Neural progenitor cell (in vitro differentiated cells): Measurements from ENCODE around the gene BRDT. TPM values are rescaled to one million over a fixed set of nuclear protein-coding genes. Genes with fewer than 3 reads are reported as not detected.
A peak's percentile ranks its signal among the peaks of the same experiment; 100 is the strongest.

Experiments used
- DNase-seq: peaks from one replicate; pipeline ENCODE4 v3.0.0-alpha.2; 2016; ENCODE audit warnings: low spot score
- H2AFZ ChIP-seq: fragments of 200-600 bp; sonication (generic); replicated peaks from 2 replicates; pipeline ENCODE4 v1.6.1; 2016; ENCODE audit warnings: antibody characterized with exemption
- H3F3A ChIP-seq: fragments of 200-600 bp; sonication (generic); 2 replicates; pipeline ENCODE4 v1.6.1; 2016; ENCODE audit warnings: antibody characterized with exemption, low read depth
- H3K27ac ChIP-seq: fragments of 200-600 bp; sonication (generic); 2 replicates; pipeline ENCODE4 v1.5.1; 2016; ENCODE audit warnings: mild to moderate bottlenecking
- H3K27me3 ChIP-seq: fragments of 200-600 bp; sonication (generic); 2 replicates; pipeline ENCODE4 v1.6.1; 2016; ENCODE audit warnings: mild to moderate bottlenecking, moderate library complexity
- H3K36me3 ChIP-seq: fragments of 200-600 bp; sonication (generic); 2 replicates; pipeline ENCODE4 v1.5.1; 2016
- H3K4me1 ChIP-seq: fragments of 200-600 bp; sonication (generic); 2 replicates; pipeline ENCODE4 v1.6.1; 2016; ENCODE audit warnings: mixed run types
- H3K4me2 ChIP-seq: fragments of 200-600 bp; sonication (generic); 2 replicates; pipeline ENCODE4 v1.6.1; 2016
- H3K4me3 ChIP-seq: fragments of 200-600 bp; sonication (generic); 2 replicates; pipeline ENCODE4 v1.5.1; 2016
- H3K79me2 ChIP-seq: fragments of 200-600 bp; sonication (generic); 2 replicates; pipeline ENCODE4 v1.6.1; 2016; ENCODE audit warnings: low read depth
- H3K9ac ChIP-seq: fragments of 200-600 bp; sonication (generic); 2 replicates; pipeline ENCODE4 v1.6.1; 2016
- H3K9me3 ChIP-seq: fragments of 200-600 bp; sonication (generic); 2 replicates; pipeline ENCODE4 v1.5.1; 2016; ENCODE audit warnings: low read depth
- H4K20me1 ChIP-seq: fragments of 200-600 bp; sonication (generic); 2 replicates; pipeline ENCODE4 v1.6.1; 2016; ENCODE audit warnings: low read depth
- H3K27ac Mint-ChIP-seq: 3 replicates; pipeline ENCODE4 v1.8.0; 2021; ENCODE audit warnings: mixed read lengths
- H3K27me3 Mint-ChIP-seq: 2 replicates; pipeline ENCODE4 v1.8.0; 2022; ENCODE audit warnings: low read depth, mild to moderate bottlenecking, inconsistent platforms, moderate library complexity, mixed read lengths; ENCODE audit not compliant: insufficient read depth
- H3K36me3 Mint-ChIP-seq: 3 replicates; pipeline ENCODE4 v1.8.0; 2021; ENCODE audit warnings: mixed read lengths
- H3K4me1 Mint-ChIP-seq: 3 replicates; pipeline ENCODE4 v1.8.0; 2021; ENCODE audit warnings: mixed read lengths
- H3K4me3 Mint-ChIP-seq: 3 replicates; pipeline ENCODE4 v1.8.0; 2021; ENCODE audit warnings: mild to moderate bottlenecking, moderate library complexity, mixed read lengths
- H3K9me3 Mint-ChIP-seq: 3 replicates; pipeline ENCODE4 v1.8.0; 2020; ENCODE audit warnings: mixed read lengths
- EZH2 ChIP-seq: fragments of 200-600 bp; sonication (generic); IDR thresholded peaks from 2 replicates; pipeline ENCODE4 v1.6.1; 2017; ENCODE audit warnings: antibody characterized with exemption, mild to moderate bottlenecking, moderate library complexity
- EZH2phosphoT487 ChIP-seq: fragments of 200-600 bp; sonication (generic); IDR thresholded peaks from 2 replicates; pipeline ENCODE4 v1.6.1; 2017; ENCODE audit warnings: antibody characterized with exemption
- total RNA-seq: library from RNA; depleted of rRNA; stranded (reverse); fragments of >200 nt; gene quantifications from 2 replicates; pipeline ENCODE4 v1.2.3, GENCODE V29; 2015; ENCODE audit warnings: low replicate concordance
- TF ChIP-seq, protein P1 (sequence below): fragments of 200-600 bp; sonication (generic); IDR thresholded peaks from 2 replicates; pipeline ENCODE4 v1.5.1; 2017; ENCODE audit warnings: antibody characterized with exemption, mild to moderate bottlenecking

The BRDT gene
- total RNA-seq, 1 donor from 2014 or later: not detected

- H3K4me1 ChIP-seq: no peaks in the 10 kb centered on the region
- no peaks in the 10 kb centered on the region for H3K27me3 ChIP-seq
- Mint-ChIP-seq H3K27ac (peak overlapping the region; percentile 34), H3K27me3 (peaks cover 4% of the 10 kb centered on the region), H3K9me3 (no peaks in the 10 kb centered on the region), H3K4me3 (no peak overlapping the region), H3K4me1 (peaks cover 7% of the 10 kb centered on the region), H3K36me3 (no peaks in the 10 kb centered on the region)
- no peaks in the 10 kb centered on the region for H3K36me3 ChIP-seq
- peaks cover 5% of the 10 kb centered on the region for H3F3A ChIP-seq
- no peak overlapping the region for H3K4me3 ChIP-seq
- no peaks in the 10 kb centered on the region for H4K20me1 ChIP-seq
- H2AFZ ChIP-seq: no peak overlapping the region
- H3K9ac ChIP-seq: no peak overlapping the region
- H3K79me2 ChIP-seq: no peaks in the 10 kb centered on the region
- TF ChIP-seq, protein P1, sequence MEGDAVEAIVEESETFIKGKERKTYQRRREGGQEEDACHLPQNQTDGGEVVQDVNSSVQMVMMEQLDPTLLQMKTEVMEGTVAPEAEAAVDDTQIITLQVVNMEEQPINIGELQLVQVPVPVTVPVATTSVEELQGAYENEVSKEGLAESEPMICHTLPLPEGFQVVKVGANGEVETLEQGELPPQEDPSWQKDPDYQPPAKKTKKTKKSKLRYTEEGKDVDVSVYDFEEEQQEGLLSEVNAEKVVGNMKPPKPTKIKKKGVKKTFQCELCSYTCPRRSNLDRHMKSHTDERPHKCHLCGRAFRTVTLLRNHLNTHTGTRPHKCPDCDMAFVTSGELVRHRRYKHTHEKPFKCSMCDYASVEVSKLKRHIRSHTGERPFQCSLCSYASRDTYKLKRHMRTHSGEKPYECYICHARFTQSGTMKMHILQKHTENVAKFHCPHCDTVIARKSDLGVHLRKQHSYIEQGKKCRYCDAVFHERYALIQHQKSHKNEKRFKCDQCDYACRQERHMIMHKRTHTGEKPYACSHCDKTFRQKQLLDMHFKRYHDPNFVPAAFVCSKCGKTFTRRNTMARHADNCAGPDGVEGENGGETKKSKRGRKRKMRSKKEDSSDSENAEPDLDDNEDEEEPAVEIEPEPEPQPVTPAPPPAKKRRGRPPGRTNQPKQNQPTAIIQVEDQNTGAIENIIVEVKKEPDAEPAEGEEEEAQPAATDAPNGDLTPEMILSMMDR: no peak
- TF ChIP-seq EZH2phosphoT487 (no peak), EZH2 (no peak)
- H3K9me3 ChIP-seq: no peaks in the 10 kb centered on the region
- H3K4me2 ChIP-seq: no peak overlapping the region
- no peak for DNase-seq
- H3K27ac ChIP-seq: no peak overlapping the region
Observed at GRCh38 chr1:91916811-91917460, 32.3 kb upstream of the BRDT start.

DNA sequence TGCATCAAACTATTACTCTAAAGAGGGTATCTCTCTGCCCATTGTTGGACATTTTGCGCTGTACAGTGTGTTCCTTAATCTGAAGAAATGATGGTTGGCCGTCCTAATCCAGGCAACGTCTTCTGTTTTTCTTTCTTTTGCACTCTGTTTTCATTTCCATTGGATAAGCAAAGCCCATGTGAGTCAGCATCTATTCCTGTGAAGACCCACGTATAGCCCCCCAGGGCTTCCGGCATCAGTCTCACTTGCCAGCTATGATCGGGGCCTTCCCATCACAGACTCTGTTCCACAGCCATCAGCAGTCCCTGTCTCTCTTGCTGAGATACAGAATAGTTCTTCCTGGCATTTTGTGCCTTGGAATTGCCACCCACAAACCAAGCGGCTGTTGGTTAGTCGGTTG lies 29.2 kb upstream of the BRDT start:
- Histone ChIP-seq H3K4me1 (no peaks in the 10 kb centered on the region), H3K4me3 (no peak overlapping the region), H3K4me2 (no peak overlapping the region), H2AFZ (no peak overlapping the region), H4K20me1 (no peaks in the 10 kb centered on the region), H3K36me3 (no peaks in the 10 kb centered on the region), H3K9me3 (no peaks in the 10 kb centered on the region), H3F3A (no peaks in the 10 kb centered on the region), H3K9ac (no peak overlapping the region), H3K27ac (no peak overlapping the region), H3K79me2 (no peaks in the 10 kb centered on the region), H3K27me3 (no peaks in the 10 kb centered on the region)
- no peaks in the 10 kb centered on the region for H3K4me1 Mint-ChIP-seq
- H3K27me3 Mint-ChIP-seq: peaks cover 4% of the 10 kb centered on the region
- H3K4me3 Mint-ChIP-seq: no peak overlapping the region
- peaks cover 3% of the 10 kb centered on the region for H3K9me3 Mint-ChIP-seq
- H3K27ac Mint-ChIP-seq: no peak overlapping the region
- H3K36me3 Mint-ChIP-seq: no peaks in the 10 kb centered on the region
- no peak for DNase-seq
- TF ChIP-seq, protein P1: no peak
- TF ChIP-seq EZH2phosphoT487 (no peak), EZH2 (no peak)

GRCh38 chr1:91924146-91924545 lies 25.1 kb upstream of the BRDT start:
- Histone ChIP-seq H3K4me2 (no peak overlapping the region), H4K20me1 (no peaks in the 10 kb centered on the region), H3K36me3 (no peaks in the 10 kb centered on the region), H3K4me1 (no peaks in the 10 kb centered on the region), H3K79me2 (no peaks in the 10 kb centered on the region), H3K9me3 (no peaks in the 10 kb centered on the region), H3K9ac (no peak overlapping the region), H3K27me3 (no peaks in the 10 kb centered on the region), H3K27ac (no peak overlapping the region), H3K4me3 (no peak overlapping the region), H2AFZ (no peak overlapping the region), H3F3A (no peaks in the 10 kb centered on the region)
- Mint-ChIP-seq H3K27ac (no peak overlapping the region), H3K4me3 (no peak overlapping the region), H3K36me3 (no peaks in the 10 kb centered on the region), H3K9me3 (peaks cover 3% of the 10 kb centered on the region), H3K4me1 (peaks cover 7% of the 10 kb centered on the region), H3K27me3 (peaks cover 10% of the 10 kb centered on the region)
- no peak for DNase-seq
- TF ChIP-seq EZH2phosphoT487 (no peak), EZH2 (no peak)
- TF ChIP-seq, protein P1: no peak
